H9 (cell line): ENCODE data around the gene OR4K1. TPM values are rescaled to one million over a fixed set of nuclear protein-coding genes. Genes with fewer than 3 reads are reported as not detected.

Experiments
- DNase-seq: peaks from one replicate; pipeline ENCODE4 v3.0.0-alpha.2; 2017
- H2AFZ ChIP-seq: one replicate; pipeline ENCODE4 v1.6.1; 2013; ENCODE audit warnings: mild to moderate bottlenecking, low read length, control low read depth, moderate library complexity
- H2AK5ac ChIP-seq: 2 replicates; pipeline ENCODE4 v1.6.1; 2013; ENCODE audit warnings: low read length, control low read depth, mixed read lengths; ENCODE audit not compliant: insufficient read length
- H2BK120ac ChIP-seq: one replicate; pipeline ENCODE4 v1.6.1; 2013; ENCODE audit warnings: low read depth, mild to moderate bottlenecking, low read length, control low read depth, inconsistent platforms; ENCODE audit not compliant: poor library complexity, severe bottlenecking
- H2BK12ac ChIP-seq: 2 replicates; pipeline ENCODE4 v1.6.1; 2013; ENCODE audit warnings: low read length, control low read depth, mixed read lengths, low read depth; ENCODE audit not compliant: insufficient read length
- H2BK15ac ChIP-seq: 2 replicates; pipeline ENCODE4 v1.6.1; 2013; ENCODE audit warnings: low read depth, low read length, control low read depth
- H2BK20ac ChIP-seq: one replicate; pipeline ENCODE4 v1.6.1; 2013; ENCODE audit warnings: low read depth, mild to moderate bottlenecking, low read length, control low read depth, inconsistent platforms; ENCODE audit not compliant: poor library complexity, severe bottlenecking
- H2BK5ac ChIP-seq: 2 replicates; pipeline ENCODE4 v1.6.1; 2013; ENCODE audit warnings: low read length, control low read depth, mixed read lengths; ENCODE audit not compliant: insufficient read length
- H3K14ac ChIP-seq: 2 replicates; pipeline ENCODE4 v1.6.1; 2013; ENCODE audit warnings: low read length, control low read depth; ENCODE audit not compliant: insufficient read depth
- H3K18ac ChIP-seq: 2 replicates; pipeline ENCODE4 v1.6.1; 2013; ENCODE audit warnings: low read depth, mild to moderate bottlenecking, mixed read lengths, low read length, control low read depth; ENCODE audit not compliant: insufficient read length
- H3K23ac ChIP-seq: 2 replicates; pipeline ENCODE4 v1.6.1; 2013; ENCODE audit warnings: low read length, control low read depth, mixed read lengths, low read depth; ENCODE audit not compliant: insufficient read length
- H3K23me2 ChIP-seq: 2 replicates; pipeline ENCODE4 v1.6.1; 2013; ENCODE audit warnings: low read depth, mild to moderate bottlenecking, mixed read lengths, low read length, control low read depth; ENCODE audit not compliant: insufficient read length, poor library complexity, severe bottlenecking
- H3K27ac ChIP-seq: 2 replicates; pipeline ENCODE4 v1.5.1; 2013; ENCODE audit warnings: low read length, control low read depth, mixed read lengths, low read depth; ENCODE audit not compliant: insufficient read length
- H3K27me3 ChIP-seq: 2 replicates; pipeline ENCODE4 v1.6.1; 2013; ENCODE audit warnings: low read length, control low read depth, inconsistent platforms; ENCODE audit not compliant: insufficient read depth
- H3K4ac ChIP-seq: 2 replicates; pipeline ENCODE4 v1.6.1; 2013; ENCODE audit warnings: low read depth, mild to moderate bottlenecking, control low read depth, inconsistent platforms, low read length, moderate library complexity
- H3K4me1 ChIP-seq: 2 replicates; pipeline ENCODE4 v1.6.1; 2013; ENCODE audit warnings: low read length, control low read depth, inconsistent platforms; ENCODE audit not compliant: insufficient read depth
- H3K4me2 ChIP-seq: 2 replicates; pipeline ENCODE4 v1.6.1; 2013; ENCODE audit warnings: low read length, control low read depth, mixed read lengths; ENCODE audit not compliant: insufficient read length, insufficient read depth
- H3K56ac ChIP-seq: 2 replicates; pipeline ENCODE4 v1.6.1; 2013; ENCODE audit warnings: low read depth, mild to moderate bottlenecking, mixed read lengths, low read length, control low read depth; ENCODE audit not compliant: insufficient read length
- H3K79me1 ChIP-seq: 2 replicates; pipeline ENCODE4 v1.6.1; 2013; ENCODE audit warnings: low read depth, mild to moderate bottlenecking, moderate library complexity, low read length, control low read depth, inconsistent platforms; ENCODE audit not compliant: insufficient read depth, poor library complexity, severe bottlenecking
- H3K79me2 ChIP-seq: 2 replicates; pipeline ENCODE4 v1.6.1; 2013; ENCODE audit warnings: low read length, control low read depth, inconsistent platforms; ENCODE audit not compliant: insufficient read depth
- H3K9ac ChIP-seq: 2 replicates; pipeline ENCODE4 v1.6.1; 2013; ENCODE audit warnings: low read length, control low read depth, mixed read lengths; ENCODE audit not compliant: insufficient read length; ENCODE audit errors: extremely low read depth
- H3K9me3 ChIP-seq: one replicate; pipeline ENCODE4 v1.6.1; 2013; ENCODE audit warnings: low read depth, low read length, inconsistent platforms; ENCODE audit not compliant: control insufficient read depth
- H3T11ph ChIP-seq: one replicate; pipeline ENCODE4 v1.6.1; 2013; ENCODE audit warnings: mild to moderate bottlenecking, low read length, control low read depth, inconsistent platforms
- H4K20me1 ChIP-seq: one replicate; pipeline ENCODE4 v1.6.1; 2013; ENCODE audit not compliant: control insufficient read depth, insufficient read length, insufficient read depth
- H4K5ac ChIP-seq: 2 replicates; pipeline ENCODE4 v1.6.1; 2013; ENCODE audit warnings: low read depth, mild to moderate bottlenecking, mixed read lengths, low read length, control low read depth; ENCODE audit not compliant: insufficient read length
- H4K8ac ChIP-seq: replicated peaks from 2 replicates; pipeline ENCODE4 v1.6.1; 2013; ENCODE audit warnings: low read length, control low read depth, mixed read lengths, low read depth; ENCODE audit not compliant: insufficient read length
- H4K91ac ChIP-seq: 2 replicates; pipeline ENCODE4 v1.6.1; 2013; ENCODE audit warnings: low read depth, mild to moderate bottlenecking, moderate library complexity, mixed read lengths, low read length, control low read depth; ENCODE audit not compliant: insufficient read length
- H3K27ac Mint-ChIP-seq, 3 experiments: 2 replicates in 2 of 3; 3 replicates in 1 of 3; pipeline ENCODE4 v1.8.0; 2020 to 2021; ENCODE audit warnings: mixed read lengths in 3 of 3, mild to moderate bottlenecking in 1 of 3, moderate library complexity in 1 of 3
- H3K27me3 Mint-ChIP-seq: 2 replicates; pipeline ENCODE4 v1.8.0; 2021; ENCODE audit warnings: low read depth, mild to moderate bottlenecking, moderate library complexity, mixed read lengths
- H3K36me3 Mint-ChIP-seq, 3 experiments: 2 replicates in 2 of 3; 3 replicates in 1 of 3; pipeline ENCODE4 v1.8.0; 2020 to 2021; ENCODE audit warnings: low read depth in 3 of 3, mixed read lengths in 3 of 3; ENCODE audit not compliant: insufficient read depth in 1 of 3
- H3K4me1 Mint-ChIP-seq, 2 experiments: 2 replicates each; pipeline ENCODE4 v1.8.0; 2020; ENCODE audit warnings: mixed read lengths in 2 of 2
- H3K4me3 Mint-ChIP-seq, 2 experiments: 2 replicates in 1 of 2; 3 replicates in 1 of 2; pipeline ENCODE4 v1.8.0; 2020 to 2021; ENCODE audit warnings: mild to moderate bottlenecking in 2 of 2, mixed read lengths in 2 of 2, moderate library complexity in 1 of 2
- H3K9me3 Mint-ChIP-seq, 2 experiments: 2 replicates in 1 of 2; 3 replicates in 1 of 2; pipeline ENCODE4 v1.8.0; 2020; ENCODE audit warnings: mild to moderate bottlenecking in 2 of 2, mixed read lengths in 2 of 2, moderate library complexity in 1 of 2
- CTCF ChIP-seq: fragments of 200-600 bp; sonication (generic); conservative IDR thresholded peaks from 3 replicates; pipeline ENCODE4 v1.8.0; 2021; ENCODE audit warnings: antibody characterized with exemption, mild to moderate bottlenecking
- WGBS: extraction: QIAGEN DNeasy Blood & Tissue Kit; methylation state at CpG from one replicate; pipeline ENCODE4 v1.1.7; 2013; ENCODE audit warnings: missing lambda C conversion rate, low lambda C conversion rate, mixed read lengths; ENCODE audit not compliant: insufficient read length; ENCODE audit errors: extremely low coverage; 5-methylcytosine and 5-hydroxymethylcytosine counted together
- total RNA-seq: library from RNA; stranded (reverse); gene quantifications from 2 replicates; pipeline ENCODE4 v1.2.1, GENCODE V29; 2021

The OR4K1 gene
- total RNA-seq, 1 experiment from 2014 or later = not detected

- Histone ChIP-seq H2AFZ (no peak overlapping the region), H3K27me3 (no peaks in the 10 kb centered on the region), H3K4me1 (no peaks in the 10 kb centered on the region), H4K5ac (no peak overlapping the region), H3T11ph (no peak overlapping the region), H2BK15ac (no peak overlapping the region), H3K27ac (no peak overlapping the region), H2BK20ac (no peak overlapping the region), H2BK120ac (no peak overlapping the region), H3K79me1 (no peaks in the 10 kb centered on the region), H3K18ac (no peak overlapping the region), H4K20me1 (no peaks in the 10 kb centered on the region), H2BK5ac (no peak overlapping the region), H4K91ac (no peak overlapping the region), H3K56ac (no peak overlapping the region), H4K8ac (no peak overlapping the region), H2AK5ac (no peak overlapping the region), H3K14ac (no peak overlapping the region), H3K23ac (no peak overlapping the region), H3K9ac (no peak overlapping the region), H3K4me2 (no peak overlapping the region), H3K23me2 (no peaks in the 10 kb centered on the region), H3K4ac (no peak overlapping the region), H3K79me2 (no peaks in the 10 kb centered on the region), H2BK12ac (no peak overlapping the region), H3K9me3 (peaks cover 71% of the 10 kb centered on the region)
- H3K9me3 Mint-ChIP-seq = peaks cover 87 to 88% of the 10 kb centered on the region in 2 experiments
- DNase-seq = no peak
- TF ChIP-seq CTCF = no peak
- peaks cover 16 to 62% (median 22%) of the 10 kb centered on the region in 3 experiments for H3K36me3 Mint-ChIP-seq
- no CpG with 5 or more reads among the region's 3 CpGs for WGBS
- no peak overlapping the region for H3K27ac Mint-ChIP-seq
- H3K27me3 Mint-ChIP-seq = peaks cover 1% of the 10 kb centered on the region
- H3K4me3 Mint-ChIP-seq = no peak overlapping the region
- H3K4me1 Mint-ChIP-seq = no peaks in the 10 kb centered on the region
These were observed 19.6 kb upstream of the OR4K1 start for GRCh38 chr14:19911114-19911513.
